Skeletal muscle cell (primary cell): ENCODE measurements around the gene SOX21.

Experiments
- DNase-seq: peaks from one replicate; pipeline ENCODE4 v3.0.0-alpha.2; 2010; ENCODE audit warnings: low read depth
- H3K4me3 ChIP-seq: 2 replicates; pipeline ENCODE4 v1.5.1; 2011; ENCODE audit warnings: low read depth, mild to moderate bottlenecking, control low read depth, low read length, moderate library complexity

Gene SOX21

GRCh38 chr13:94710065-94710781 is 2.1 kb downstream of the SOX21 start:
- no peak for DNase-seq
- no peak overlapping the region for H3K4me3 ChIP-seq

GRCh38 chr13:94709001-94709834 is 3.1 kb downstream of the SOX21 start:
- no peak for DNase-seq
- H3K4me3 ChIP-seq, result no peak overlapping the region

GRCh38 chr13:94708031-94708859 is 4.1 kb downstream of the SOX21 start:
- H3K4me3 ChIP-seq, result no peak overlapping the region
- no peak for DNase-seq

DNA sequence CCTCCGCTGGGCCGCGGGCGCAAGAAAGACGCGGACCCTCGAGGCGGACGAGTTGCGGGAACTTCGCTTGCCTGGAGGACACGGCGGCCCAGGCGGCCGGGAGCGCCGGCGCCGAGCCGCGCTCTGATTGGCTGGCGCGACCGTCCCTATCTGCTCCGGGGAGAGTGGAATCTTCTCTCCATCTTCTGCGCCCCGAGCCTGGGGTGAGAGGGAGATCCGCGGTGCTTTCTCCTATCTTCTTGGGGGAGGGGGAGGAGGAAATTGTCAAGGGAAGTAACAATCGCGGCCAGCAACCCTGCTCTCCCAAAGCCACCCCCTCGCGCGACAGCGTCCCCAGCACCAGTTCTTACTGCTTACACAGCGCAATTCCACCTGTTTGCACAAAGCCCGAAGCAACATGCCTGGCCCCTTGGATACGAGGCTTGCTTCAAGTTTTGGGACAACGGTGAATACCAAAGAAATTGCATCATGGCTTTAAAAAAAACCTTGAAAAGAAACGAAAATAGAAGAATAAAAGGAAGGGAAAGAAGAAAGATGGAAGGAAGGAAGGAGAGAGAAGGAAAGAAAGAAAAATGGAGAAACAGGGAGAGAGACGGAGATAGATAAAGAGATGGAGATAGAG is 4.8 kb downstream of the SOX21 start:
- no peak for DNase-seq
- no peak overlapping the region for H3K4me3 ChIP-seq

GRCh38 chr13:94706843-94707399 is 5.4 kb downstream of the SOX21 start:
- no peak for DNase-seq
- H3K4me3 ChIP-seq, result no peak overlapping the region

GRCh38 chr13:94706101-94706842 is 6.1 kb downstream of the SOX21 start:
- no peak overlapping the region for H3K4me3 ChIP-seq

DNA sequence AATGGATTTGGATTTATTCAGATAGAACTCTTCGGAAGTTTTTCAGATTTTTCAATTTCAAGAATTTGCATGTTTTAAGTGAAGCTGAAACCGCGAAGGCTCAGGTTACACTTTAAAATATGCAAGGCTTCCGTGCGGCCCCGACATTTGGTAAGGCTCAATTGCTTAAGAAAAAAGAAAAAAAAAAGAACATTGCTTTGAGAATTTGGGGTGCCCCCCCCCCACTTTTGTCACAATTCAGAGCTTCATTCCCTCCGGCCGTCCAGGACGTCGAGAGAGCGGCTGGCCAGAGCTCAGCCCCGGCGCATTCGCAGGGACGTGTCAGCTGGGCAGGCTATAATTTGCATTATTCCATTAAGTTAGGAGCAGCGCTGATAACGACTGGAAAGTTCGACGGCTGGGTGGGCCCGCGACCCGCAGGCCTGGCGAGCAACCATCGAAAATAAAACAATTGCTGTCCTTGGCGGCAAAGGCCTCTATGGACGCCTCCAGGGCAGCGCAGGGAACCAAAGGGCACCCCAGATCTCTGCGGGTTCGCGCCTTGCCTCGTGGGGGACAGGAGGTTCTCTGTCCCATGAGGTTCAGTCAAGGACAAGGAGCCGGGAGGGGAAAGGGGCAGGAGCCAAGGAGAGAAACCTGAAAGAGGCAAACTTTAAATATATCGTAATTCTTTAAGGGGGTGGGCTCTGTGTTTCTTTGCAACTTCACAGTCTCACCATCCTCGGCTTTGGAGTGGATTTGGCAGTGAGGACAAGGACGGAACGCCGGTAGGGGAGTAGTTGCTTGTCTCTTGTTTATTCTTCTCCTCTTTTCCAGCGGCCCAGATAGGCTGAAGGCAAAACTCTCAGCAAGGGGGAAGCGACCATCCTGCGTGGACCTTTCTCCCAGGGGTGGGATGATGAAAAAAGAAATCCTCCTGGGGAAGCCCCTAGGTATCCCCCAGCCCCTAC is 7.0 kb downstream of the SOX21 start:
- DNase-seq, result no peak
- H3K4me3 ChIP-seq, result no peak overlapping the region

More at GRCh38 chr13:94706101-94706842, 6.1 kb downstream of the SOX21 start:
- DNase-seq, result no peak

DNA sequence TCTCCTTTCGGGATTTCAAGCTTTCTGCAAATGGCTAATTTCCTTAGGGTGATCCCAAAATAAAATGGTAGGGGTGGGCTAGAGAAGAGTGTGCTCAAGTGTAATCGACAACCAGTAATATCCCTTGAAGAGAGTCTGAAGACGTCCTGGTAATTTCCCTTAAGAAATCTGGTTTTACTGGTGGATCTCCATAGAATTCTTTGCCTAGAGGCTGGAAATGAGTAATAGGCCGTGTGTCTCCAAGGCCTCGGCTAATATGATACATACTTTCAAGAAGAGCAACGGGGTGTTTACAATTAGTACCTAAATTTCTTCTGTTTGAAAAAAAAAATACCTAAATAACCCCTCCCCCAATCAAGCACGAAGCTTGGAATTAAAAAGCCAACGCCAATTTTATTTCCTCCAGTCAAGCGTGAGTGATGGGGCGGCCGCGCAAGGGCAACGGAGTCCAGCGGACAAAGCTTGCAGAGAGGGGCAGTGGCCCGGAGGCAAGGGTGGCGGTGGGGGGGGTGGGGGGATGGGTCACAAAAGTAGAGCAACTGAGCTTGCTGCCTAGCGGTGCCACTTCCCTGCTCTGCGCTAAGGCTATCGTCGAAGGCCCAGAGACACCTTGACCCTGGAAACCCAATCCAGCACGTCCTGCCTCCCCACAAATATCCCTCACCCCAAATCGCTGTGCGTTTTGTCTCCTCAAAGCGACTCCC is 7.8 kb downstream of the SOX21 start:
- no peak for DNase-seq
- H3K4me3 ChIP-seq, result no peak overlapping the region

GRCh38 chr13:94703721-94704314 is 8.5 kb downstream of the SOX21 start:
- DNase-seq, result no peak
- no peak overlapping the region for H3K4me3 ChIP-seq

- no peak for DNase-seq
Measured at GRCh38 chr13:94703271-94703670, 9.1 kb downstream of the SOX21 start.

DNA sequence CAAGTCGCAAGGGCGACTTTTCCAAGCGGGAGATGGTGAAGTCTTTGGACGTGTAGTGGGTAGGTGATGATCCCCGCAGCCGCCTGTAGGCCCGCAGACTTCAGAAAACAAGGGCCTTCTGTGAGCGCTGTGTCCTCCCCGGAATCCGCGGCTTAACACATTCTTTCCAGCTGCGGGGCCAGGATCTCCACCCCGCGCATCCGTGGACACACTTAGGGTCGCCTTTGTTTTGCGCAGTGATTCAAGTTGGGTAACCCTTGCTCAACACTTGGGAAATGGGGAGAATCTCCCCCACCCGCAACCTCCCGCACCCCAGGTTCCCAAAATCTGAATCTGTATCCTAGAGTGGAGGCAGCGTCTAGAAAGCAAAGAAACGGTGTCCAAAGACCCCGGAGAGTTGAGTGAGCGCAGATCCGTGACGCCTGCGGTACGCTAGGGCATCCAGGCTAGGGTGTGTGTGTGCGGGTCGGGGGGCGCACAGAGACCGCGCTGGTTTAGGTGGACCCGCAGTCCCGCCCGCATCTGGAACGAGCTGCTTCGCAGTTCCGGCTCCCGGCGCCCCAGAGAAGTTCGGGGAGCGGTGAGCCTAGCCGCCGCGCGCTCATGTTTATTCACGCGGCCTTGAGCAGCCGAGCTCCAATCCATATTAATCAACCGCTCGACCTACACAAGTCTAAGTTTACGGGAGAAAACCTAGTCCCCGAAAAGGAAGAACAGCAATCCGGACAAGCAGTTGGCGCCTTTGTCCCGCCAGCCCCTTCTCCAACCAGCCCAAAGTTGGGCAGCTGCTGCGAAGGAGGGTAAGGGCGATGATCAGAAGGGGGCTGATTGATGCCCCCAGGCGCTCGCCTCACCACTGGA is 9.9 kb downstream of the SOX21 start:
- DNase-seq, result no peak
- no peak overlapping the region for H3K4me3 ChIP-seq

More at GRCh38 chr13:94703271-94703670, 9.1 kb downstream of the SOX21 start:
- H3K4me3 ChIP-seq, result no peak overlapping the region

GRCh38 chr13:94701313-94702180 is 10.8 kb downstream of the SOX21 start:
- no peak overlapping the region for H3K4me3 ChIP-seq
- DNase-seq, result no peak

- no peak overlapping the region for H3K4me3 ChIP-seq
- no peak for DNase-seq
Measured at GRCh38 chr13:94700536-94700935, 11.8 kb downstream of the SOX21 start.

GRCh38 chr13:94700051-94700535 is 12.3 kb downstream of the SOX21 start:
- DNase-seq, result no peak
- H3K4me3 ChIP-seq, result no peak overlapping the region

DNA sequence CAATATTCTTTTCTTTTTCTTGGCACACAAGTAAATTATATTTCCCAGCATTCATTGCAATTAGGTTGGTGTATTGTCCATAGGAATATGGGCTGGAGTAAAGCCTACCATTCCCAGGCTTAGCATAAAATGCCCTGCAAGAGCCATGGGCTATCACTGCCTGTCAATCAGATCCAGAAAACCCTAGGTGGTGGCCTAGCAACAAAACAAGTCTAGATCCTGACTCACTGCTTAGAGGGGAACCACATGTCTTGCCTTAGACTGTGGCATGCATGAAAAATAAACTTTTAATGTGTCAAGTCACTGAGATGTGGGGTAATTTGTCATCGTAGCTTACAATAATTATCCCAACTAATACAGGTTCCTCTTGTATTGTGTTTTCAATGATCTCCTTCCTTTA is 16.2 kb downstream of the SOX21 start:
- H3K4me3 ChIP-seq, result no peak overlapping the region
- DNase-seq, result no peak
